ENCODE results near the gene LHX1. TPM values are rescaled to one million over a fixed set of nuclear protein-coding genes. Genes with fewer than 3 reads are reported as not detected.

Gene LHX1
- total RNA-seq, result not detected

GRCh38 chr17:36937001-36937958 is at the start of gene LHX1:
Gene LHX1 (plus strand): TSS chr17:36937475. CDS start chr17:36938198, 723 bp downstream.
- no peaks in the 10 kb centered on the region for H3K36me3 ChIP-seq (replicated peaks in 1 of 2; ENCODE audit: insufficient read depth in 1 of 2, low read depth in 2 of 2)
- no peak within 1 kb of the TSS for H3K27ac ChIP-seq
- WGBS, 2 donors, result 5 to 10% methylated on average over 71 to 75 of the region's 75 CpGs
- H3K4me3 ChIP-seq, result no peak within 1 kb of the TSS
- intact Hi-C loops (cut with DNase I), result no loop called here
- no peaks in the 10 kb centered on the region for H3K9me3 ChIP-seq
- DNase-seq (no peak), ATAC-seq (no peak)
- peaks cover 77% of the 10 kb centered on the region for H3K4me1 ChIP-seq
- H3K27me3 ChIP-seq, result peaks cover 19 to 92% of the 10 kb centered on the region in 2 donors
- no peak for TF ChIP-seq CTCF (IDR thresholded peaks at IDR 0.05)
- TF ChIP-seq POLR2A (IDR thresholded peaks at IDR 0.05), result no peak

- Histone ChIP-seq H3K9me3 (no peaks in the 10 kb centered on the region), H3K4me1 (no peaks in the 10 kb centered on the region), H3K27ac (no peak overlapping the region), H3K4me3 (no peak overlapping the region), H3K36me3 (replicated peaks in 1 of 2; ENCODE audit: insufficient read depth in 1 of 2, low read depth in 2 of 2) (no peaks in the 10 kb centered on the region), H3K27me3 (peaks cover 4 to 5% of the 10 kb centered on the region in 2 donors)
- DNase-seq (no peak), ATAC-seq (no peak)
- intact Hi-C loops (cut with DNase I), result no loop called here
- TF ChIP-seq POLR2A (IDR thresholded peaks at IDR 0.05) (no peak), CTCF (IDR thresholded peaks at IDR 0.05) (no peak)
- WGBS, 2 donors, result 59 to 60% methylated on average over 7 to 8 of the region's 8 CpGs
Measured at GRCh38 chr17:36888236-36888951, 48.9 kb upstream of the LHX1 start.

GRCh38 chr17:36889770-36890349 is 47.4 kb upstream of the LHX1 start:
- intact Hi-C loops (cut with DNase I), result no loop called here
- Histone ChIP-seq H3K9me3 (no peaks in the 10 kb centered on the region), H3K36me3 (replicated peaks in 1 of 2; ENCODE audit: insufficient read depth in 1 of 2, low read depth in 2 of 2) (no peaks in the 10 kb centered on the region), H3K27me3 (no peaks in the 10 kb centered on the region), H3K4me3 (no peak overlapping the region), H3K27ac (no peak overlapping the region), H3K4me1 (no peaks in the 10 kb centered on the region)
- no peak for ATAC-seq
- 42 to 43% methylated on average over 8 of the region's 8 CpGs for WGBS, 2 donors
- no peak for DNase-seq
- no peak for TF ChIP-seq POLR2A (IDR thresholded peaks at IDR 0.05)
- no peak for TF ChIP-seq CTCF (IDR thresholded peaks at IDR 0.05)

GRCh38 chr17:36890398-36891168 is 46.7 kb upstream of the LHX1 start:
- Histone ChIP-seq H3K9me3 (no peaks in the 10 kb centered on the region), H3K27ac (no peak overlapping the region), H3K4me1 (no peaks in the 10 kb centered on the region), H3K27me3 (no peaks in the 10 kb centered on the region), H3K4me3 (no peak overlapping the region), H3K36me3 (replicated peaks in 1 of 2; ENCODE audit: insufficient read depth in 1 of 2, low read depth in 2 of 2) (no peaks in the 10 kb centered on the region)
- TF ChIP-seq POLR2A (IDR thresholded peaks at IDR 0.05) (no peak), CTCF (IDR thresholded peaks at IDR 0.05) (no peak)
- intact Hi-C loops (cut with DNase I), result no loop called here
- DNase-seq (no peak), ATAC-seq (no peak)
- WGBS, 2 donors, result 43 to 58% methylated on average over 4 to 13 of the region's 13 CpGs

All from body of pancreas (tissue), 4 donors.